MM.1S (cell line): ENCODE results near the gene KCNS1.
A peak's percentile ranks its signal among the peaks of the same experiment; 100 is the strongest.

Source experiments
- DNase-seq: peaks from one replicate; pipeline ENCODE4 v3.0.0-alpha.2; 2015
- H2AFZ ChIP-seq: fragments of 300-600 bp; sonication (generic); 2 replicates; pipeline ENCODE4 v1.6.0; 2016; ENCODE audit warnings: antibody characterized with exemption, low read length
- H3F3A ChIP-seq: fragments of 300-600 bp; sonication (generic); 2 replicates; pipeline ENCODE4 v1.6.1; 2016; ENCODE audit warnings: mild to moderate bottlenecking, antibody characterized with exemption, low read length, moderate library complexity, mixed read lengths; ENCODE audit not compliant: insufficient read depth
- H3K27ac ChIP-seq: fragments of 300-600 bp; sonication (generic); 2 replicates; pipeline ENCODE4 v1.5.1; 2016; ENCODE audit warnings: mild to moderate bottlenecking, low read length
- H3K27me3 ChIP-seq: fragments of 300-600 bp; sonication (generic); replicated peaks from 2 replicates; pipeline ENCODE4 v1.6.0; 2016; ENCODE audit warnings: low read length; ENCODE audit not compliant: insufficient read depth
- H3K36me3 ChIP-seq: fragments of 300-600 bp; sonication (generic); replicated peaks from 2 replicates; pipeline ENCODE4 v1.6.1; 2016; ENCODE audit warnings: mild to moderate bottlenecking, low read length, mixed read lengths; ENCODE audit not compliant: insufficient read depth
- H3K4me1 ChIP-seq: fragments of 300-600 bp; sonication (generic); 2 replicates; pipeline ENCODE4 v1.6.1; 2016; ENCODE audit warnings: low read length, mixed read lengths
- H3K4me2 ChIP-seq: fragments of 300-600 bp; sonication (generic); 2 replicates; pipeline ENCODE4 v1.6.0; 2016; ENCODE audit warnings: low read depth, low read length
- H3K4me3 ChIP-seq: fragments of 300-600 bp; sonication (generic); 2 replicates; pipeline ENCODE4 v1.5.1; 2016; ENCODE audit warnings: low read length, mixed read lengths
- H3K79me2 ChIP-seq: fragments of 300-600 bp; sonication (generic); 2 replicates; pipeline ENCODE4 v1.6.1; 2016; ENCODE audit warnings: mixed run types, low read length, mixed read lengths
- H3K9ac ChIP-seq: fragments of 300-600 bp; sonication (generic); 2 replicates; pipeline ENCODE4 v1.6.1; 2016; ENCODE audit warnings: low read length, mixed read lengths
- H3K9me2 ChIP-seq: fragments of 300-600 bp; sonication (generic); replicated peaks from 2 replicates; pipeline ENCODE4 v1.6.1; 2016; ENCODE audit warnings: mild to moderate bottlenecking, low read length, mixed read lengths; ENCODE audit not compliant: insufficient read depth
- H3K9me3 ChIP-seq: fragments of 300-600 bp; sonication (generic); replicated peaks from 2 replicates; pipeline ENCODE4 v1.6.1; 2016; ENCODE audit warnings: mild to moderate bottlenecking, low read length, mixed read lengths; ENCODE audit not compliant: insufficient read depth
- H4K20me1 ChIP-seq: fragments of 300-600 bp; sonication (generic); 2 replicates; pipeline ENCODE4 v1.6.1; 2016; ENCODE audit warnings: mild to moderate bottlenecking, low read length, moderate library complexity, mixed read lengths; ENCODE audit not compliant: insufficient read depth
- EZH2 ChIP-seq: fragments of 300-600 bp; sonication (generic); optimal IDR thresholded peaks from 2 replicates; pipeline ENCODE3; 2017; ENCODE audit warnings: low read depth, mild to moderate bottlenecking, antibody characterized with exemption, low read length, mixed read lengths
- EZH2phosphoT487 ChIP-seq: fragments of 300-600 bp; sonication (generic); IDR thresholded peaks from 2 replicates; pipeline ENCODE4 v1.6.1; 2018; ENCODE audit warnings: antibody characterized with exemption, low read length
- TF ChIP-seq, protein P1 (sequence below): fragments of 300-600 bp; sonication (generic); IDR thresholded peaks from 2 replicates; pipeline ENCODE4 v1.5.1; 2016; ENCODE audit warnings: antibody characterized with exemption, low read length, mixed read lengths

Gene KCNS1

GRCh38 chr20:45094864-45095574, 5.9 kb downstream of the KCNS1 start:
- Histone ChIP-seq H2AFZ (no peak overlapping the region), H3K27ac (no peak overlapping the region), H3K9me2 (no peaks in the 10 kb centered on the region), H3K4me3 (no peak overlapping the region), H3F3A (no peaks in the 10 kb centered on the region), H3K4me2 (no peak overlapping the region), H4K20me1 (no peaks in the 10 kb centered on the region), H3K27me3 (no peaks in the 10 kb centered on the region), H3K79me2 (no peaks in the 10 kb centered on the region), H3K9ac (no peak overlapping the region), H3K36me3 (no peaks in the 10 kb centered on the region), H3K4me1 (no peaks in the 10 kb centered on the region), H3K9me3 (no peaks in the 10 kb centered on the region)
- no peak for DNase-seq
- TF ChIP-seq, protein P1, sequence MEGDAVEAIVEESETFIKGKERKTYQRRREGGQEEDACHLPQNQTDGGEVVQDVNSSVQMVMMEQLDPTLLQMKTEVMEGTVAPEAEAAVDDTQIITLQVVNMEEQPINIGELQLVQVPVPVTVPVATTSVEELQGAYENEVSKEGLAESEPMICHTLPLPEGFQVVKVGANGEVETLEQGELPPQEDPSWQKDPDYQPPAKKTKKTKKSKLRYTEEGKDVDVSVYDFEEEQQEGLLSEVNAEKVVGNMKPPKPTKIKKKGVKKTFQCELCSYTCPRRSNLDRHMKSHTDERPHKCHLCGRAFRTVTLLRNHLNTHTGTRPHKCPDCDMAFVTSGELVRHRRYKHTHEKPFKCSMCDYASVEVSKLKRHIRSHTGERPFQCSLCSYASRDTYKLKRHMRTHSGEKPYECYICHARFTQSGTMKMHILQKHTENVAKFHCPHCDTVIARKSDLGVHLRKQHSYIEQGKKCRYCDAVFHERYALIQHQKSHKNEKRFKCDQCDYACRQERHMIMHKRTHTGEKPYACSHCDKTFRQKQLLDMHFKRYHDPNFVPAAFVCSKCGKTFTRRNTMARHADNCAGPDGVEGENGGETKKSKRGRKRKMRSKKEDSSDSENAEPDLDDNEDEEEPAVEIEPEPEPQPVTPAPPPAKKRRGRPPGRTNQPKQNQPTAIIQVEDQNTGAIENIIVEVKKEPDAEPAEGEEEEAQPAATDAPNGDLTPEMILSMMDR: no peak
- no peak for TF ChIP-seq EZH2
- TF ChIP-seq EZH2phosphoT487: no peak

GRCh38 chr20:45094201-45094600, 6.7 kb downstream of the KCNS1 start:
- no peaks in the 10 kb centered on the region for H3K27me3 ChIP-seq
- no peaks in the 10 kb centered on the region for H3F3A ChIP-seq
- no peaks in the 10 kb centered on the region for H3K9me3 ChIP-seq
- no peak for TF ChIP-seq EZH2phosphoT487
- TF ChIP-seq EZH2: no peak
- TF ChIP-seq, protein P1: no peak
- no peaks in the 10 kb centered on the region for H3K36me3 ChIP-seq
- H3K79me2 ChIP-seq: no peaks in the 10 kb centered on the region
- H4K20me1 ChIP-seq: no peaks in the 10 kb centered on the region
- no peak for DNase-seq
- H3K4me3 ChIP-seq: no peak overlapping the region
- H3K4me1 ChIP-seq: no peaks in the 10 kb centered on the region
- no peak overlapping the region for H3K27ac ChIP-seq
- no peak overlapping the region for H2AFZ ChIP-seq
- no peak overlapping the region for H3K4me2 ChIP-seq
- H3K9ac ChIP-seq: no peak overlapping the region
- no peaks in the 10 kb centered on the region for H3K9me2 ChIP-seq

- Histone ChIP-seq H4K20me1 (no peaks in the 10 kb centered on the region), H3K9me2 (no peaks in the 10 kb centered on the region), H3K9me3 (no peaks in the 10 kb centered on the region), H3F3A (no peaks in the 10 kb centered on the region), H3K4me3 (no peak overlapping the region), H3K9ac (no peak overlapping the region), H3K36me3 (no peaks in the 10 kb centered on the region), H3K4me2 (no peak overlapping the region), H3K79me2 (no peaks in the 10 kb centered on the region), H3K27ac (no peak overlapping the region), H3K4me1 (no peaks in the 10 kb centered on the region), H3K27me3 (no peaks in the 10 kb centered on the region), H2AFZ (no peak overlapping the region)
- TF ChIP-seq EZH2: no peak
- TF ChIP-seq, protein P1: no peak
- no peak for TF ChIP-seq EZH2phosphoT487
- DNase-seq: peak; percentile 2
Measured at GRCh38 chr20:45092898-45093297, 8.0 kb downstream of the KCNS1 start.
